Measurements from ENCODE around the gene C16orf82.

Gene C16orf82

GRCh38 chr16:27088216-27088615, 21.5 kb downstream of the C16orf82 start:
- DNase-seq (ENCODE audit: low read depth in 2 of 2), result no peak

- DNase-seq (ENCODE audit: low read depth in 2 of 2), result no peak
Observed at GRCh38 chr16:27096375-27096774, 29.6 kb downstream of the C16orf82 start.

GRCh38 chr16:27097800-27098230, 31.1 kb downstream of the C16orf82 start:
- DNase-seq (ENCODE audit: low read depth in 2 of 2), result no peak

- no peak for DNase-seq (ENCODE audit: low read depth in 2 of 2)
Observed at GRCh38 chr16:27098366-27099049, 31.8 kb downstream of the C16orf82 start.

GRCh38 chr16:27102701-27103575, 36.2 kb downstream of the C16orf82 start:
- no peak for DNase-seq (ENCODE audit: low read depth in 2 of 2)

GRCh38 chr16:27103954-27104353, 37.2 kb downstream of the C16orf82 start:
- DNase-seq (ENCODE audit: low read depth in 2 of 2), result no peak

GRCh38 chr16:27106305-27106704, 39.6 kb downstream of the C16orf82 start:
- DNase-seq (ENCODE audit: low read depth in 2 of 2), result no peak

GRCh38 chr16:27107185-27107592, 40.5 kb downstream of the C16orf82 start:
- DNase-seq (ENCODE audit: low read depth in 2 of 2), result no peak

- no peak for DNase-seq (ENCODE audit: low read depth in 2 of 2)
Observed at GRCh38 chr16:27108051-27108770, 41.5 kb downstream of the C16orf82 start.

- no peak for DNase-seq (ENCODE audit: low read depth in 2 of 2)
Observed at GRCh38 chr16:27108826-27109665, 42.3 kb downstream of the C16orf82 start.

GRCh38 chr16:27109666-27110523, 43.2 kb downstream of the C16orf82 start:
- DNase-seq (ENCODE audit: low read depth in 2 of 2), result peak; percentile 71 to 72

GRCh38 chr16:27110524-27110896, 43.8 kb downstream of the C16orf82 start:
- DNase-seq (ENCODE audit: low read depth in 2 of 2), result no peak

GRCh38 chr16:27111486-27111885, 44.8 kb downstream of the C16orf82 start:
- no peak for DNase-seq (ENCODE audit: low read depth in 2 of 2)

- no peak for DNase-seq (ENCODE audit: low read depth in 2 of 2)
Observed at GRCh38 chr16:27112093-27112811, 45.5 kb downstream of the C16orf82 start.

- DNase-seq (ENCODE audit: low read depth in 2 of 2), result no peak
Observed at GRCh38 chr16:27113341-27113841, 46.7 kb downstream of the C16orf82 start.

GRCh38 chr16:27114006-27114405, 47.3 kb downstream of the C16orf82 start:
- DNase-seq (ENCODE audit: low read depth in 2 of 2), result no peak

- DNase-seq (ENCODE audit: low read depth in 2 of 2), result no peak
Observed at GRCh38 chr16:27118526-27118925, 51.8 kb downstream of the C16orf82 start.
